ENCODE measurements around the gene REPS2. TPM values are rescaled to one million over a fixed set of nuclear protein-coding genes. Genes with fewer than 3 reads are reported as not detected.

The REPS2 gene
- total RNA-seq, 1 donor from 2014 or later = 1.2 TPM

GRCh38 chrX:17033225-17033624 lies 86.8 kb downstream of the REPS2 start:
- H3K4me3 ChIP-seq (ENCODE audit: insufficient read depth, low read depth, low read length) = no peak overlapping the region
- FAIRE-seq (peak; percentile 84), DNase-seq (ENCODE audit: low read depth) (no peak)
- H3K4me1 ChIP-seq (ENCODE audit: insufficient read depth, low read length) = peaks cover 3% of the 10 kb centered on the region
- no peaks in the 10 kb centered on the region for H3K9me3 ChIP-seq (ENCODE audit: insufficient read depth, low read depth, low read length)
- no peaks in the 10 kb centered on the region for H3K36me3 ChIP-seq (ENCODE audit: insufficient read depth, low read length)
- no peak overlapping the region for H3K27ac ChIP-seq (ENCODE audit: low read depth, low read length)
- no peaks in the 10 kb centered on the region for H3K27me3 ChIP-seq (ENCODE audit: insufficient read depth, low read length)
- H3K4me3 Mint-ChIP-seq (ENCODE audit: unreplicated experiment) = no peak overlapping the region
- H3K79me2 ChIP-seq (ENCODE audit: insufficient read depth, low read length) = no peaks in the 10 kb centered on the region
- no peaks in the 10 kb centered on the region for H3K36me3 Mint-ChIP-seq (ENCODE audit: low read depth, unreplicated experiment)
- no peak overlapping the region for H2AFZ ChIP-seq (ENCODE audit: low read depth, low read length)
- TF ChIP-seq CTCF (IDR thresholded peaks at IDR 0.05; ENCODE audit: insufficient read depth, low read depth, low read length) = no peak
- TF ChIP-seq EZH2 (IDR thresholded peaks at IDR 0.05; ENCODE audit: insufficient read depth, low read length) = no peak
- peaks cover 1% of the 10 kb centered on the region for H3K27me3 Mint-ChIP-seq (ENCODE audit: low read depth, unreplicated experiment)
- H3K4me1 Mint-ChIP-seq (ENCODE audit: low read depth, unreplicated experiment) = peaks cover 7% of the 10 kb centered on the region
- H3K4me2 ChIP-seq (ENCODE audit: low read length) = no peak overlapping the region
- H3K27ac Mint-ChIP-seq (ENCODE audit: unreplicated experiment) = no peak overlapping the region
- H3K9ac ChIP-seq (ENCODE audit: low read length) = no peak overlapping the region
- peaks cover 2% of the 10 kb centered on the region for H3K9me3 Mint-ChIP-seq (ENCODE audit: unreplicated experiment)
- no peaks in the 10 kb centered on the region for H4K20me1 ChIP-seq (ENCODE audit: insufficient read depth, low read length)

GRCh38 chrX:17035111-17035510 lies 88.7 kb downstream of the REPS2 start:
- Histone ChIP-seq H3K36me3 (ENCODE audit: insufficient read depth, low read length) (no peaks in the 10 kb centered on the region), H3K4me2 (ENCODE audit: low read length) (no peak overlapping the region), H3K27ac (ENCODE audit: low read depth, low read length) (no peak overlapping the region), H3K9ac (ENCODE audit: low read length) (no peak overlapping the region), H3K4me1 (ENCODE audit: insufficient read depth, low read length) (peaks cover 8% of the 10 kb centered on the region), H2AFZ (ENCODE audit: low read depth, low read length) (no peak overlapping the region), H3K4me3 (ENCODE audit: insufficient read depth, low read depth, low read length) (no peak overlapping the region), H3K9me3 (ENCODE audit: insufficient read depth, low read depth, low read length) (no peaks in the 10 kb centered on the region), H3K27me3 (ENCODE audit: insufficient read depth, low read length) (no peaks in the 10 kb centered on the region), H3K79me2 (ENCODE audit: insufficient read depth, low read length) (no peaks in the 10 kb centered on the region), H4K20me1 (ENCODE audit: insufficient read depth, low read length) (no peaks in the 10 kb centered on the region)
- H3K4me1 Mint-ChIP-seq (ENCODE audit: low read depth, unreplicated experiment) = peaks cover 9% of the 10 kb centered on the region
- no peaks in the 10 kb centered on the region for H3K36me3 Mint-ChIP-seq (ENCODE audit: low read depth, unreplicated experiment)
- no peak for DNase-seq (ENCODE audit: low read depth)
- no peak overlapping the region for H3K27ac Mint-ChIP-seq (ENCODE audit: unreplicated experiment)
- H3K27me3 Mint-ChIP-seq (ENCODE audit: low read depth, unreplicated experiment) = peaks cover 1% of the 10 kb centered on the region
- no peak overlapping the region for H3K4me3 Mint-ChIP-seq (ENCODE audit: unreplicated experiment)
- peaks cover 2% of the 10 kb centered on the region for H3K9me3 Mint-ChIP-seq (ENCODE audit: unreplicated experiment)
- TF ChIP-seq EZH2 (IDR thresholded peaks at IDR 0.05; ENCODE audit: insufficient read depth, low read length) = no peak
- no peak for TF ChIP-seq CTCF (IDR thresholded peaks at IDR 0.05; ENCODE audit: insufficient read depth, low read depth, low read length)
- FAIRE-seq = peak; percentile 9

- H3K79me2 ChIP-seq (ENCODE audit: insufficient read depth, low read length) = no peaks in the 10 kb centered on the region
- peak; percentile 88 for FAIRE-seq
Observed at GRCh38 chrX:17036171-17036961, 89.9 kb downstream of the REPS2 start.

More at GRCh38 chrX:17036171-17036961, 89.9 kb downstream of the REPS2 start:
- Histone ChIP-seq H3K4me2 (ENCODE audit: low read length) (no peak overlapping the region), H3K27me3 (ENCODE audit: insufficient read depth, low read length) (no peaks in the 10 kb centered on the region), H2AFZ (ENCODE audit: low read depth, low read length) (no peak overlapping the region), H3K9ac (ENCODE audit: low read length) (no peak overlapping the region), H3K4me1 (ENCODE audit: insufficient read depth, low read length) (peaks cover 5% of the 10 kb centered on the region), H3K9me3 (ENCODE audit: insufficient read depth, low read depth, low read length) (no peaks in the 10 kb centered on the region), H3K27ac (ENCODE audit: low read depth, low read length) (no peak overlapping the region), H3K36me3 (ENCODE audit: insufficient read depth, low read length) (no peaks in the 10 kb centered on the region), H3K4me3 (ENCODE audit: insufficient read depth, low read depth, low read length) (no peak overlapping the region), H4K20me1 (ENCODE audit: insufficient read depth, low read length) (no peaks in the 10 kb centered on the region)
- H3K4me3 Mint-ChIP-seq (ENCODE audit: unreplicated experiment) = no peak overlapping the region
- peaks cover 9% of the 10 kb centered on the region for H3K4me1 Mint-ChIP-seq (ENCODE audit: low read depth, unreplicated experiment)
- no peak overlapping the region for H3K27ac Mint-ChIP-seq (ENCODE audit: unreplicated experiment)
- H3K27me3 Mint-ChIP-seq (ENCODE audit: low read depth, unreplicated experiment) = peaks cover 3% of the 10 kb centered on the region
- no peak for DNase-seq (ENCODE audit: low read depth)
- H3K36me3 Mint-ChIP-seq (ENCODE audit: low read depth, unreplicated experiment) = no peaks in the 10 kb centered on the region
- H3K9me3 Mint-ChIP-seq (ENCODE audit: unreplicated experiment) = peaks cover 2% of the 10 kb centered on the region
- TF ChIP-seq EZH2 (IDR thresholded peaks at IDR 0.05; ENCODE audit: insufficient read depth, low read length) = no peak

Measured in astrocyte (in vitro differentiated cells and primary cell).